ENCODE data around the gene STUB1.

STUB1 gene

DNA sequence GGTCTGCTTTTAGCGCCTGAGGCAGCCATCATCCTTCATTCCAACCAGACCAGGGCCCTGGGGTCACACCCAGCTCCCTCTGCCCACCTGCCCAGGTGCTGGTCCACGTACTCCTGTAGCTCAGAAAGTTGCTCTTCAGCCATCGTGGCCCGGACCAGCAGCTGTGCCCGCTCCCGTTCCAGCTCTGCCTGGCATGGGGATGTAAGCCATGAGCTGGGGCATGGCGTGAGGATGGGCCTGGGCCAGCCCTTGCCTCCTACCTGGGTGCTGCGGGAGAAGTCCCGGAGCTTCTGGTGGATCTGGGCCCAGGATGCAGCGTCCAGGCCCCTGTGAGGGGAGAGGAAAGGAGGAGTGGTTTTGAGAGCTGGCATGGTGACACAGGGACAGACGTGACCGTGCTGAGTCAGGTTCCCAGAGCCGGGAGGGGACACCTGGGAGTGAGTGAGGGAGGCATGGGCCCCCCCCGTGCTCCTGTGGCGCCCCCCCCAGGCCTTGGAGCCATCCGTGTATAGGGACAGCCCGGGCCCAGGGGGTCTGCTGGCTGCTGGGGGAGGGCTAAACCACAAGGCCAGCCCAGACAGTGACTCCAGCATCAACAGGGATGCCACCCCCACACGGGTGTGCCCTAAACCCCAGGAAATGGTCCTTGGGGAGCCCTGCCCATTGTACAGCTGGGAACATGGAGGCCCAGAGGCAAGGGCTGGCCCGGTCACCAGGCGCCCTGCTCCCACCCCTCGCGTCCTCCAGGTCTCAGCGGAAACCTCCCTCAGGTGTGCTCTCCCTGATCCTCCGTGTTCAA lies 42.8 kb downstream of the STUB1 start:
- Histone ChIP-seq H3K27me3 (ENCODE audit: control insufficient read depth, insufficient read depth, low read length) (no peaks in the 10 kb centered on the region), H3K4me1 (peaks cover 19% of the 10 kb centered on the region)

DNA sequence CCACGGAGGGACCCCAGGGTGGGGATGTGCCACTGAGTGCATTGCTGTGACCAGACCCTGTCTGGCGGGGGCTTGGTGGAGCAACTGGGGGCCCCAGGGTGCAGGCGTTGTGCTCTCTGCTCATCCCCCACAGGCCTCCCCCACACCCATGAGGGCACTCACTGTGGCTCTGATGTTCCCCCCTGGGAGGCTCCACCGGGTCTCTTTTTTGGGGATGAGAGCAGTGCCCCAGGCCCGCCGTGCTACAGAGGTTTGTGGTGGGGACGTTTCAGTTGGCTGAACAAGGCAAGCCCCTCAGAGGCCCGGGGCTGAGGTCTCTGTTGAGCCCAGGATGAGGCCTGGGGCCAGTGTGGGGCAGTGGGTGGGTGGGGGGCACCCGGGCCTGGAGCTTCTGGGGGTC lies 43.5 kb downstream of the STUB1 start:
- TF ChIP-seq, protein P1, sequence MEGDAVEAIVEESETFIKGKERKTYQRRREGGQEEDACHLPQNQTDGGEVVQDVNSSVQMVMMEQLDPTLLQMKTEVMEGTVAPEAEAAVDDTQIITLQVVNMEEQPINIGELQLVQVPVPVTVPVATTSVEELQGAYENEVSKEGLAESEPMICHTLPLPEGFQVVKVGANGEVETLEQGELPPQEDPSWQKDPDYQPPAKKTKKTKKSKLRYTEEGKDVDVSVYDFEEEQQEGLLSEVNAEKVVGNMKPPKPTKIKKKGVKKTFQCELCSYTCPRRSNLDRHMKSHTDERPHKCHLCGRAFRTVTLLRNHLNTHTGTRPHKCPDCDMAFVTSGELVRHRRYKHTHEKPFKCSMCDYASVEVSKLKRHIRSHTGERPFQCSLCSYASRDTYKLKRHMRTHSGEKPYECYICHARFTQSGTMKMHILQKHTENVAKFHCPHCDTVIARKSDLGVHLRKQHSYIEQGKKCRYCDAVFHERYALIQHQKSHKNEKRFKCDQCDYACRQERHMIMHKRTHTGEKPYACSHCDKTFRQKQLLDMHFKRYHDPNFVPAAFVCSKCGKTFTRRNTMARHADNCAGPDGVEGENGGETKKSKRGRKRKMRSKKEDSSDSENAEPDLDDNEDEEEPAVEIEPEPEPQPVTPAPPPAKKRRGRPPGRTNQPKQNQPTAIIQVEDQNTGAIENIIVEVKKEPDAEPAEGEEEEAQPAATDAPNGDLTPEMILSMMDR (IDR thresholded peaks at IDR 0.05): no peak
- Histone ChIP-seq H3K79me2 (no peaks in the 10 kb centered on the region), H3K4me2 (ENCODE audit: low read length) (no peak overlapping the region), H3K4me3 (ENCODE audit: low read depth, low read length) (no peak overlapping the region), H3K27me3 (ENCODE audit: control insufficient read depth, insufficient read depth, low read length) (no peaks in the 10 kb centered on the region), H3K36me3 (ENCODE audit: control insufficient read depth, insufficient read depth, low read length) (no peaks in the 10 kb centered on the region), H3K4me1 (peaks cover 19% of the 10 kb centered on the region), H3K9ac (no peak overlapping the region), H3K9me3 (ENCODE audit: control insufficient read depth, low read length) (no peaks in the 10 kb centered on the region), H3K27ac (no peak overlapping the region), H2AFZ (no peak overlapping the region)

More for the DNA sequence above, 42.8 kb downstream of the STUB1 start:
- TF ChIP-seq, protein P1 (IDR thresholded peaks at IDR 0.05): no peak
- Histone ChIP-seq H3K9me3 (ENCODE audit: control insufficient read depth, low read length) (no peaks in the 10 kb centered on the region), H3K4me2 (ENCODE audit: low read length) (no peak overlapping the region), H2AFZ (no peak overlapping the region), H3K9ac (no peak overlapping the region), H3K79me2 (no peaks in the 10 kb centered on the region), H3K36me3 (ENCODE audit: control insufficient read depth, insufficient read depth, low read length) (no peaks in the 10 kb centered on the region), H3K27ac (no peak overlapping the region), H3K4me3 (ENCODE audit: low read depth, low read length) (no peak overlapping the region)

DNA sequence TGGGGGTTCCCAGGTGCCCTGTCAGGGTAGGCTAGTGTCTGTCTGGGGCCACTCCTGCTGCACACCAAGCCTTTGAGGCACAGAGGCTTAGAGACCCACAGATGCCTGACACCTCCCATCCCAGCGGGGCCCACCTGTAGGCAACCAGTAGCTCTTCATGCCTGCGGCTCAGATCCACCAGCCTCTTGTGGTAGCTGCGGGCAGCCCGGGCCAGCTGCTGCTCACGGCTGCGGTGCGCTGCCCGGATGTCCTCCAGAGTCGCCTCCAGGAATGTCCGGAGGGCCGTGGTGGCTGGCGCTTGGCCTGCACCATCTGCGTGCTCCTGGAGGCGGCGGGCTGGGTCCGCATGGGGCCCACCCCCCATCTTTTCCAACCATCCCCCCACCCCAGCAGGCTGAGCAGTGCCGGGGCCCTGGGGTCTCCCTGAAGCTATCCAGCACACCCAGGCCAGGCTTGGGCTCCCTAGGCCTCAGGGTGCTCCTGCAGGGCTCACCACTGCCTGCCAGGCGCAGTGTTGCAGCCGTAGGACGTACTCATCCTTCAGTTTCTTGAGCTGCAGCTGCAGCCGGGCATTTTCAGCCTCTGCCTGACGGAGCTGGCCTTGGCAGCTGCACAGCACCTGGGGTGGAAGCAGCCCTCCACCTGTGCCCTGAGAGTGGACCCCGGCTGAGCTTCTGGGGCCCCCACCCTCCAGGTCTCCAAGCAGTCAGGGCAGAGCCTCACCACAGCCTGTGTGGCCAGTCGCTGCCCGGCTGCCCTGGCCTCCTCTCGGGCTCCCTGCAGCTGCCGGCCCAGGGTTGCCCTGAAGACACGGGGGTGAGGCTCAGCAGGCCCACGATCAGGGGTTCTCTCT lies 44.2 kb downstream of the STUB1 start:
- Histone ChIP-seq H3K27me3 (ENCODE audit: control insufficient read depth, insufficient read depth, low read length) (no peaks in the 10 kb centered on the region), H3K9ac (no peak overlapping the region), H3K4me2 (ENCODE audit: low read length) (no peak overlapping the region), H2AFZ (no peak overlapping the region), H3K4me1 (peaks cover 14% of the 10 kb centered on the region), H3K36me3 (ENCODE audit: control insufficient read depth, insufficient read depth, low read length) (no peaks in the 10 kb centered on the region), H3K9me3 (ENCODE audit: control insufficient read depth, low read length) (no peaks in the 10 kb centered on the region), H3K4me3 (ENCODE audit: low read depth, low read length) (no peak overlapping the region), H3K79me2 (no peaks in the 10 kb centered on the region), H3K27ac (no peak overlapping the region)
- TF ChIP-seq, protein P1 (IDR thresholded peaks at IDR 0.05): no peak

DNA sequence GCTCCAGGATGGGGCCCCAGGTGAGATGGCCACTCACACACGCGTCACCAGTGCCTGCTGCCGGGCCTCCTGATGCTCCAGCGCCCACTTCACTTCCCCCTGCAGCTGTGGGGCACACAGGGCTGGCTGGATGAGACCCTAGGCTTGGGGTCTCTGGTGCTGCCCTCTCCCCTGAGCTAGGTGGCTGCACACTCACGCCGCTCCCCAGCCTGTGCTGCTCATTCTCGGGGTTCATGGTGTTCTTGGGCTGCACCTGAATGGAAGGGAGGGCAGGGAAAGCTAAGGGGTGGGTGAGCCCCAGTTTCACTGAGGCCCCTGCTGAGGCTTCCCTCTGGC lies 44.8 kb downstream of the STUB1 start:
- H3K9ac ChIP-seq: no peak overlapping the region
- no peak overlapping the region for H3K27ac ChIP-seq
- H3K9me3 ChIP-seq (ENCODE audit: control insufficient read depth, low read length): no peaks in the 10 kb centered on the region
- no peaks in the 10 kb centered on the region for H3K36me3 ChIP-seq (ENCODE audit: control insufficient read depth, insufficient read depth, low read length)
- no peak overlapping the region for H3K4me2 ChIP-seq (ENCODE audit: low read length)
- H3K4me1 ChIP-seq: peaks cover 10% of the 10 kb centered on the region
- TF ChIP-seq, protein P1 (IDR thresholded peaks at IDR 0.05): no peak
- no peaks in the 10 kb centered on the region for H3K79me2 ChIP-seq
- H2AFZ ChIP-seq: no peak overlapping the region
- no peak overlapping the region for H3K4me3 ChIP-seq (ENCODE audit: low read depth, low read length)
- H3K27me3 ChIP-seq (ENCODE audit: control insufficient read depth, insufficient read depth, low read length): no peaks in the 10 kb centered on the region
